ENCODE results near the gene KRT3. TPM values are rescaled to one million over a fixed set of nuclear protein-coding genes. Genes with fewer than 3 reads are reported as not detected.
"Not testable (repeated sequence)": the region's sequence is repeated elsewhere in the genome, so short reads cannot be mapped to it uniquely, and the experiment has no call there.

Gene KRT3
- total RNA-seq, 2 donors from 2014 or later: not detected

DNA sequence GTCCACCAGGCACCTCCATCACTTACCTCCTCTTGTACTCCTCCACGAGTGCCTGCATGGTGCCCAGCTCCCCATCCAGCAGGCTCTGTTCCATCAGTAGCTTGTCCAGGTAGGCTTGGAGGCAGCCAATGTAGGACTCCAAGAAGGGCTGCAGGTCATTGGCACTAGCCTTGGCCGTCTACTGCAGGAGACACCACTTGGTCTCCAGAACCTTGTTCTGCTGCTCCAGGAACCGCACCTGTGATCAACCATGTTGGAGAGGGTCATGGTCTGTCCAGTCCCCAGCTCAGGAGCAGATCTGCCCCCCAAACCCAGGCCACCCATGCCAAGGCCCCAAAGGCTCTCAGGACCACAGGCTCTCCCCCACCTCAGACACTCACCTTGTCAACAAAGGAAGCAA lies 42.6 kb downstream of the KRT3 start:
- Histone ChIP-seq H3K27ac (no peak overlapping the region), H3K27me3 (replicated peaks; ENCODE audit: insufficient read depth) (no peaks in the 10 kb centered on the region), H3K9me3 (no peaks in the 10 kb centered on the region), H3K4me3 (no peak overlapping the region), H3K4me1 (replicated peaks) (no peaks in the 10 kb centered on the region), H3K36me3 (no peaks in the 10 kb centered on the region)
- TF ChIP-seq POLR2AphosphoS5 (IDR thresholded peaks at IDR 0.05) (no peak), CTCF (IDR thresholded peaks at IDR 0.05) (no peak), POLR2A (IDR thresholded peaks at IDR 0.05) (no peak)
- DNase-seq (ENCODE audit: low spot score): no peak
- WGBS: 88% methylated on average over 3 of the region's 3 CpGs
- intact Hi-C loops (cut with DNase I): no loop called here

- Histone ChIP-seq H3K4me1 (replicated peaks) (no peaks in the 10 kb centered on the region), H3K4me3 (no peak overlapping the region), H3K36me3 (no peaks in the 10 kb centered on the region), H3K27ac (no peak overlapping the region), H3K9me3 (no peaks in the 10 kb centered on the region), H3K27me3 (replicated peaks; ENCODE audit: insufficient read depth) (no peaks in the 10 kb centered on the region)
- intact Hi-C loops (cut with DNase I): no loop called here
- 81% methylated on average over 2 of the region's 2 CpGs for WGBS
- no peak for DNase-seq (ENCODE audit: low spot score)
- TF ChIP-seq POLR2AphosphoS5 (IDR thresholded peaks at IDR 0.05) (no peak), CTCF (IDR thresholded peaks at IDR 0.05) (no peak), POLR2A (IDR thresholded peaks at IDR 0.05) (no peak)
Measured at GRCh38 chr12:52752516-52752915, 43.4 kb downstream of the KRT3 start.

DNA sequence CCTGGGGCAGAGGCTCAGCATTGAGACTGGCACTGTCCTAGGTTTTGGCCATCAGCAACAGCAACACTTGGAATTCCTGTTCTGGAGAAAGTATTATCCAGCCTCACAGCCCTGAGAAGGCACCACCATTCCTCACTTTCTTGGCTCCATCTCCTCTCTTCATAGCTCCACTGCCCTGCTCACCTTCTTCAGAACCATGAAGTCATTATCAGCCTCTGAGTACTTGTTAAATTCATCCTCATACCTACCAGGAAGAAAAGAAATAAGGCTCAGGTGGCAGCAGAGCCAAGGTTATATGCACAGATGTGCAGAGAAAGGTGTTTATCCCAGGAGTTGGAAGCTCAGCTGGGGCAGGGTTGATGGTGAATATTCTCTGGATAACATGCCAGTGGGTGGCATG lies 44.1 kb downstream of the KRT3 start:
- DNase-seq (ENCODE audit: low spot score): no peak
- Histone ChIP-seq H3K27me3 (replicated peaks; ENCODE audit: insufficient read depth) (no peaks in the 10 kb centered on the region), H3K4me3 (no peak overlapping the region), H3K27ac (no peak overlapping the region), H3K4me1 (replicated peaks) (no peaks in the 10 kb centered on the region), H3K9me3 (no peaks in the 10 kb centered on the region), H3K36me3 (no peaks in the 10 kb centered on the region)
- TF ChIP-seq CTCF (IDR thresholded peaks at IDR 0.05) (no peak), POLR2A (IDR thresholded peaks at IDR 0.05) (no peak), POLR2AphosphoS5 (IDR thresholded peaks at IDR 0.05) (no peak)
- intact Hi-C loops (cut with DNase I): no loop called here

DNA sequence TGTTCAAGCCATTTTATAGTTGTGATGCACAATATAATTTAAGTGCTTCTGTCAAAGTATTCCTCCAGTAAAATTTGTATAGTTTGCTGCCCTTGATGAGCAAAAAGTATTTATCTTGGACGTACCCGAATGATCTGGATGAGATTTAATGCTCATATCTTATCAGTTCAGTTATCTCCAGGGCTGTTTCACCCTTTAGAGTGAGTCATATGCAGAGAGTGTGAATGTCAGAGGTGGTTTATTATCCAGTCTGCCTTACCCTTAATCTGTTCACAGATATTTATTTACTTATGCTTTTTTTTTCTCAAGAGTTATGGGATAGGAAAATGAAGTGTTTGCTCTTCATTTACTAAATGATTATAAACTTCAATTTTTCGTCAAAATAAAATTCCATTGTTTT lies 45.4 kb downstream of the KRT3 start:
- H3K4me3 ChIP-seq; H3K36me3 ChIP-seq; H3K27ac ChIP-seq; intact Hi-C loops (cut with DNase I); H3K27me3 ChIP-seq (replicated peaks; ENCODE audit: insufficient read depth); H3K4me1 ChIP-seq (replicated peaks); DNase-seq (ENCODE audit: low spot score); H3K9me3 ChIP-seq: not testable (repeated sequence)
- WGBS: 15% methylated on average over 3 of the region's 3 CpGs

- no peaks in the 10 kb centered on the region for H3K27me3 ChIP-seq (replicated peaks; ENCODE audit: insufficient read depth)
- no peaks in the 10 kb centered on the region for H3K9me3 ChIP-seq
- no peaks in the 10 kb centered on the region for H3K4me1 ChIP-seq (replicated peaks)
- intact Hi-C loops (cut with DNase I): no loop called here
- no peak overlapping the region for H3K27ac ChIP-seq
- no peak for DNase-seq (ENCODE audit: low spot score)
- 85% methylated on average over 3 of the region's 3 CpGs for WGBS
- no peak overlapping the region for H3K4me3 ChIP-seq
- H3K36me3 ChIP-seq: no peaks in the 10 kb centered on the region
- TF ChIP-seq POLR2AphosphoS5 (IDR thresholded peaks at IDR 0.05): no peak
- TF ChIP-seq POLR2A (IDR thresholded peaks at IDR 0.05): no peak
- TF ChIP-seq CTCF (IDR thresholded peaks at IDR 0.05): no peak
Measured at GRCh38 chr12:52749827-52750226, 46.1 kb downstream of the KRT3 start.
